ENCODE data around the gene SASH1.

SASH1 gene

DNA sequence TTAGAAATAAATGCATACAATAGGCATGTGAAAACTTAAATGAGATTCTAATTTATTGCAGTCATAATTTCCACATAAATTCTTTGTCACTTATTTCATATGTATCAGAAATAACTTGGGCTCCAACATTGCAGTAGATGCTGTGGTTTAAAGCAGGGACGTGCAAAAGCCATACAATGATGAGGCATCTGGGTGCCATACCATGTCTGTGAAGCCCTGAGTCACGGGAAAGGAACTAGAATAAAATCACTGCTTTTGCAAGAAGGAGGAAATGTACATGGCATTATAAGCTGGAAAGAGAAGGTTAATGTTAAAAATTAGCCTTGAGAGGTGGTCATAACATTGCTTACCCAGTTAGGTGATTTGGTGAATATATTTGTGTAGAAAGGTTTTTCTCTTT, 180.4 kb downstream of the SASH1 start:
- DNase-seq (ENCODE audit: low spot score) = no peak

DNA sequence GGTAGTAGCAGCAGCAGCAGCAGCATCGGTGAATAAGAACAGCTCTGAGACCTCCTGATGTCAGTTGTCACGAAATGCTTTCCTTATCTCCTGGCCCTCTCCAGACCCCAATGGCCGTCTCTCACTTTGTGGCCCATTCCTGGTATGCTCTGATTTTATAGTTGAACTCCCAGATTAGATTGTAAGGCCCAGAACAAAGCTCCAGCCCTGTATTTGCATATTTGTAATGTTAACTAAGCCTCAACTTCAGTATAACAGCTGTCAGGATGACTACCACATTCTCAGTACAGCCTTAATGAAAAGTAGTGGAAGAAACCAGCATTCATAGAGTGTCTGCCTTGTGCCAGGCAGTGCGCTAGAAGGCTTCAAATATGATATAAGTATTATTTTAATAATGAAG, 180.9 kb downstream of the SASH1 start:
- DNase-seq (ENCODE audit: low spot score) = no peak

DNA sequence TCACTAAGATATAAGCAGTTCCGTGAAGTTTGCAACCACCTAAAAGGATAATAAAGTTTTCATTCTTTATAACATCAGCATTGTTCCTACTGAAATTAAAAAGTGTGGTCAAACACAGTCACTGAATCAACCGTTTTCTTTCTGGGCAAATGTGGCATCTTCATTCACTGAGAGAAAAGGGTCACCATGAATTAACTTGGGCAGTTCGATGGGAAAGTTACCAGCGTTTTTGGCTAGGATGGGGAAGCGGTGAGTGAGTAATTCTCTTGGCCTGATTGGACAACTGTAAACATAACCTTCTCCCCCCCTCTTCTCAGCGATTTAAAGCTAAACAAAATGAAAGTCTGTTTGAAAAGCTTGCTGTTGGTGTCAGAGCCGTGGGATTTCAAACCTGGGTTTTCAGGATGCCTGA, 181.8 kb downstream of the SASH1 start:
- no peak for DNase-seq (ENCODE audit: low spot score)

DNA sequence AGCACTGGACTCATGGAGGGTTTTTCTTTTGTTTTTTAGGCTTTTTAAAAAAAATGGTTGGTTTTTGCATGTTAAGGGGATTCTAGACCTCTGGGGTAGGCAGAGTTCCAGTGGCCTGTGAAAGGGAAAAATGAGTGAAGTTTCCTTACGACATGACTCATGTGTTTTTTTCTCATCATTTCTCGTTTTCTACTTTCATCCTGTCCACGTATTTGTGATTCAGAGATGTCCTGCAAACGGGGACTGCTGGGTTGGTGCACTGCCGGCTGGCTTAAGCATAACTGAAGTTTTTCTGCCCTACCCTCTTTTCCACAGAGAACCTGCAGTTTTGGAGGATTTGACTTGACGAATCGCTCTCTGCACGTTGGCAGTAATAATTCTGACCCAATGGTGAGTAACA, 182.3 kb downstream of the SASH1 start:
- no peak for DNase-seq (ENCODE audit: low spot score)

DNA sequence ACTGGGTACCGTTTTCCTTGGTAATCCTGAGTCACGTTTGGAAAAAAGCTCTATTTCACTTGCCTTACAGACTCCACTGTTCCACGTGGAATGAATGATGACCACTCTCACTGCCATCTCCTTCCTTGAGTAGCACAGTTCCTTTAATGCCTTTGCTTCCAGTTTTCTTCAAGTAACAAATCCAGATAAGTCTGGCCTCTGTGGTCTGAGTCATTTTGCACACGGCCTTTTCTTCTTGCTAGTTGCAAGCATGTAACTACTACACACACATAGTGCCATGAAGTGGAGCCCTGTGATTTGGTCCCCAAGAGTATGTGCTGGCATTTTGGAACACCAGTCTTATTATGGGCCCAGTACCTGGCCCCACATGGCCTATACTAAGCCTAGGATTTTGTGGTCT, 182.8 kb downstream of the SASH1 start:
- DNase-seq (ENCODE audit: low spot score) = no peak

DNA sequence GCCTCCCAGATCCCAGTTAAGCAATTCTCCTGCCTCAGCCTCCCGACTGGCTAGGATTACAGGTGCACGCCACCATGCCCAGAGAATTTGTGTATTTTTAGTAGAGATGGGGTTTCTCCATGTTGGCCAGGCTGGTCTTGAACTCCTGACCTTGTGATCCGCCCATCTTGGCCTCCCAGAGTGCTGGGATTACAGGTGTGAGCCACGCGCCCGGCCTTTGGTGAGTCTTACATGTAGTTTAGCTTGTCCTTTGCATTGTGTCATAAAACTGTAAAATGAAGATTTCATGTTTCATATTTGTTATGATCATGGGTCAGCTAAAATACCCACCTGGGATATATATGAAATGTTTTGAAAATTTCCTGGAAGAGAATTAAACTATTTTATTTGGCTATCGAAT, 183.5 kb downstream of the SASH1 start:
- DNase-seq (ENCODE audit: low spot score) = no peak

DNA sequence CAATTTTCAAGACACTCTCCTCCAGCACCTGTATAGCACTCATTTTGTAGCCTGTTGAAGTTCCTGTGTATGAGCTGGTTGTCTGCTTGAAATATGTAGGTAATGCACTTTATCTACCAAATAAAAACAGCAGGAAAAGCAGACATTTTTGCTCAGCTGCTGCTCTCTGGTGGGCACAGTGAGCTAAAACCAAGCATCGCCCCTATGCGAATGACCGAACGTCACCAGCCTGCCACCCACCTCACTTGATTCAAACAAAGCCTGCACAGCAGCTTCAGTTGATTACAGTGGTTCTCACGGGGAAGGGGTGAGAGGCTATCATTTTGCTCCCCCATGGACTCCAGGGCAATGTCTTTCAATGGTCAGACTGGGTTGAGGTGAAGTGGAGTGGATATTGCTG, 185.7 kb downstream of the SASH1 start:
- DNase-seq (ENCODE audit: low spot score) = no peak

DNA sequence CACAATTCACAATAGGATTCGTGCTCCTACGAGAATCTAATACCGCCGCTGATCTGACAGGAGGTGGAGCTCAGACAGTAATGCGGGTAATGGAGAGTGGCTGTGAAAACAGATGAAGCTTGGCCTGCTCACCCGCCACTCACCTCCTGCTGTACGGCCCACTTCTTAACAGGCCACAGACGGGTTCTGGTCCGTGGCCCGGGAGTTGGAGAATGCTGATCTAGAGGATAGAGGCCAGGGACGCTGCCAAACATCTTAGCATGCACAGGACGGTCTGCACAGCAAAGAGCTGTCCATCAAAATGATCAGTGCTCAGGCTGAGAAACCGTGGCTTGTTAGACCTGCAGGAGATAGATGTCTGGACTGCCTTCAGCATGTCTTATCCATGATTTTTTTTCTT, 186.4 kb downstream of the SASH1 start:
- peak; percentile 61 for DNase-seq (ENCODE audit: low spot score)

DNA sequence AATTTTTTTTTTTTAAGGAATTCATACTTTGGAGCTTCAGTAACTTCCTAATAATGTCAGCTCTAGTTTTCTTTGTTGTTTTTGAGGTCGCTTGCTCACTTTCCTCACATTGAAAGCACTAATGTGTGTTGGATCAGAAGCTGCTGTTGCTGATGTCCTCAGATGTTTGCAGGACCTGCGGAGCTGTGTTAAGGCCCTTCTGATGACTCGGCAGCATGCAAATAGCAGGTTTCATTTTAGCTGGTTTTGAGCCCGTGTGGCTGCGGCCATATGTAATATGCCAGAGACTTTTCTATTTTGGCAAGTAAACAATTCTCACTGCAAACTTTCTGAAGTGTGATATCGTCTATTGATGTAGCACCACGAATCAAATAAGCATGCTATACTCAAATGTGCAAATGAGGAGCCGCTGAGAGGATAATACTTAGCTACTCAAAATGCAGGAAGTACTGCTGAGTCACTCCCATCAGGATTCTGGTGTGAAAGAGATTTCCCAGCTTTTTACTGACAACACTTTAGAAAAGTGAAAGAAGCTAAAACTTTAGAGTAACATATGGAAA, 187.8 kb downstream of the SASH1 start:
- DNase-seq (ENCODE audit: low spot score) = peak; percentile 70

DNA sequence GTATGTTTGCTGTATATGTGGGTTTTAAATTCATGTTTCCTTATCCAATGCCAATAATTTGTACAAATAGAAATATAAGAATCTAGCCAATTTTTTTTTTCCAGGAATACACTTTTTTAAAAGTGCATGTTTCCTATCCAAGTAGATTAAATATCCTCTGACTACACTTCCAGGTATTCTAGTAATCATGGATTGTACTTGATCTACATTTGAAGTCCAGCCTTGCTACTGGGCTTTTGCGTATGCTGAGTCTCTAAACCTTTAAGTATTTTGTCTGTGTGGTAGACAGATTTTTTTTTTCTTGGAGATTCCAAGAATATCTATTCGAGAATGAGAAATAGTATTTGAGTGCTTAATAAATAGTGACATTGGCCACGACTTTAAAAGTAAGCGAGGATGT, 188.3 kb downstream of the SASH1 start:
- DNase-seq (ENCODE audit: low spot score) = no peak

DNA sequence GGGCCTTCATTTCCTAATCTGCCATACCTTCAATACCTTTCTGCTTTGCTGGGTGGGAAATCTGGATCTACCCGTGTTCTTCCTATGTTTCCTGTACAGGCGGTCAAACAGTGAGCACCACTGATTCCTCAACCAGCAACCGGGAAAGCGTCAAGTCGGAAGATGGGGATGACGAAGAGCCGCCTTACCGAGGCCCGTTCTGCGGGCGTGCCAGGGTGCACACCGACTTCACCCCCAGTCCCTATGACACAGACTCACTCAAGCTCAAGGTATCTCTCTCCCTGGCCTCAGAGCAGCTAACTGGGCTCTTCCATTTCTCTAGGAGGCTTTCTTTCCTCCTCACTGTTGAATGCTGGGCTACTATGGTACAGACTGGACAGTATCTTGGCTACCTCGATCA, 190.1 kb downstream of the SASH1 start:
- no peak for DNase-seq (ENCODE audit: low spot score)

DNA sequence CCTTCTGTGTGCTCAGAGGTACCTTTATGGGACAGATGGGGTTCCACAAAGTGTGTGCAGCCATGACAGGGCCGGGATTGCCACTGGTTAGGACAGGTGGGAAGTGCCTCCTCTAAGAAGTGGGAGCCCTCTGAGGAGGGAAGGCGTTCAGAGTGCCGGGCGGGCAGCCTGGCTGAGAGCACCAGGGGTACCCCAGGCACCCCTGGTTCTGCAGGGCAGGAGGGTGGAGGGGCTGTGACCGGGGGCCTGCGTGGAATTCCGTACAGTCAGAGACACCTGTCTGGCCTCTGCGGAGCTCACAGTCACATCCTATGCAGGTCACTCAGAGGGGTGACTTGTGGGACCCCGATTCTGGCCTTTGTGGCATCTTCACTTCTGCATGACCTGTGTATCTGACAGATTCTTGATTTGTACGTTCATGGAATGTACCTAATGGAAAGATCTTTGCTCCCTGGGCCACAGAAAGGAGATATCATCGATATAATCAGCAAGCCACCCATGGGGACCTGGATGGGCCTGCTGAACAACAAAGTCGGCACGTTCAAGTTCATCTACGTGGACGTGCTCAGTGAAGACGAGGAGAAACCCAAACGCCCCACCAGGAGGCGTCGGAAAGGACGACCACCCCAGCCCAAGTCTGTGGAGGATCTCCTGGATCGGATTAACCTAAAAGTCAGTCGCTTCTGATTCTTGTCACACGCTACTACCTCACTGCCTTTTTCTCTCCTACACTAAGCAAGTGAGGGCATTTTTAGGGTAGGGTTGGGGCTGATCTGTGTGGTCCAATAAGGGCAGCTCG, 190.9 kb downstream of the SASH1 start:
- DNase-seq (ENCODE audit: low spot score) = no peak

DNA sequence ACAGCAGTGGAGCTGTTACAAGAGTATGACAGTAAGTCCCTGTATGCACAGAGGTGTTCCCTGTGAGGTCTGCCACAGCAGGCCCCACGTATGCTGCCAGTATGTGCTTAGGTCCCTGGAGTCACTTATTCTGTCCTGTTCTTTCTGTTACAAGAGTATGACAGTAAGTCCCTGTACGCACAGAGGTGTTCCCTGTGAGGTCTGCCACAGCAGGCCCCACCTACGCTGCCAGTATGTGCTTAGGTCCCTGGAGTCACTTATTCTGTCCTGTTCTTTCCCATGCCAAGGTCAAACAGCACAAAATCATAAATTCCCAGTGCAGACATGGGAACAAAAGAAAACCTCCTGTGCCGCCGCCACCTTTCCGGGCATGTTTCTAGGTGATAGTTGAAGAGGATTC, 192.2 kb downstream of the SASH1 start:
- DNase-seq (ENCODE audit: low spot score) = no peak

DNA sequence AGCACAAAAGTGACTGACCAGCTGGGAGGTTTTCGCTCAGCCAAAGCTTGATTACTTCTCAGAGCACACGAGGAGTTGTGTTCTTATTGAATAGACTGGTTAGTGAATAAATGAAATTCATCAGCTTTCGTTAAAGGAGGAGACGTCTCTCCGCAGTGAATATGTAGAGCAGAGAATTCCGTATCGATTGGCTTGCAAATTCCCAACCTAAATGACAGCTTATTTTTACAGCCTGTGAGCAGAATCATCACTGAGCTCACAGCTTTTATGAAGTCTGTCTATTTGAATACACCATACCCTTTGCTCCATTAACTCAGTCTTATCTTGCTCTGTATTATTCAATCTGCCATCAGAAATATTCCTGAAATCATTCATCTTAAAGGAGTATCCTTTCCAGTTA, 192.7 kb downstream of the SASH1 start:
- no peak for DNase-seq (ENCODE audit: low spot score)

DNA sequence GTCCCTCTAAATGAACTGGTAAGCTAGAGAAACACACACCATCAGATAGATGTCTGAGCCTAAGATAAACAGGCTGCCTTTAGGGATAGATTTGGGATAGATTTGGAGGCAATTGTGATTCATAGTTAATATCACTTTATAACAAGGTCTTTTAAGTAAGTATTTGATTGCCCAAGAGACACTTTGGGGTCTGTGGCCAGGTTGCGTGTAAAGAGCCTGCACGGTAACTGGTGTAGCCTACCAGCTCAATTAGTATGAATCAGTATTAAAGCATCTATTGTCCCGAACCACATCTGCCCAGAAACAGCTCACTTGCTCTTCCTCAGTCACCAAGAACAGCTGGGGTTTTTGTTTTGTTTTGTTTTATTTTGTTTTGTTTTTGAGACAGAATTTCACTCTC, 193.3 kb downstream of the SASH1 start:
- DNase-seq (ENCODE audit: low spot score) = peak; percentile 66

DNA sequence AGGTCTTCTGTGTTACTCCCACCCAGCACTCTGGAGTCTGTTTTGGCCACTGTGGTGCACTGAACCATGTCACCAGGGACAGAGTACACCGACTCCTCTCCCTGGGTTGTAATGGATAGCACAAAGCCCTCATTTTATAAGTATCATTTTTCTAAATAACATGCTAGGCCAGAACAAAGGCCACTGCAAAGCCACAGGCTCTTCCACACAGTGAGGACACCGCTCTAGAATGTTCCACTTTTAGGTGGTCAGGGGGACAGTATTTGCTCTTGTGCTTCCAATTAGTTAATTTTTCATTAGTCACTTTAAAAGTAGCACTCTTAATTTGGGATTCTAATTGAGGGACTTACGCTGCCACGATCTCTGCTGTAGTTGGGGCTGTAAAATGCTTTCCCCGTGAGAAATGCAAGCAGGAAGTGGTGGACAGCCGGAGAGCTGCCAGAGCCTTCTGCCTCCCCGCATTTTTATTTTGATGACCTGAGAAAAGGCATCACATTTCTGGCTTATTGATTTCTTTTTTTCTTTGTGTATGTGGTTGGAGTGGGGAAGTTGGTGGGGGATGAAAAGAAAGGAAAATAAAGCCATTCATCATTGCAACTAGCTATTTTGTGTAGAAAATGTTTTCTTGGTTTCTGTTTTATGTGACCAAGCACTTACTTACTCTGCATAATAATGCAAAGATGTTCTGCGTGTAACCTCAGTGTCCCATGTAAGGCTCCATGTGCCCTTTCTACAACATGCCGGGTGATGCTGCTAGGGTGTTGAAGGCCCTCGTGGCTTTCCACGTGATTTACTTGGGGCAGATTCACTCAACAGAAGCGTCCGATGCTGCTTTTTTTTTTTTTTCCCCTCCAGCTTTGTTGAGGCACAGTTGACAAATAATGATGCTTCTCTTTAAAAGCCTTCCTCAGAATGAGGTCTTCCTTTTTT, 195.9 kb downstream of the SASH1 start:
- DNase-seq (ENCODE audit: low spot score) = no peak

DNA sequence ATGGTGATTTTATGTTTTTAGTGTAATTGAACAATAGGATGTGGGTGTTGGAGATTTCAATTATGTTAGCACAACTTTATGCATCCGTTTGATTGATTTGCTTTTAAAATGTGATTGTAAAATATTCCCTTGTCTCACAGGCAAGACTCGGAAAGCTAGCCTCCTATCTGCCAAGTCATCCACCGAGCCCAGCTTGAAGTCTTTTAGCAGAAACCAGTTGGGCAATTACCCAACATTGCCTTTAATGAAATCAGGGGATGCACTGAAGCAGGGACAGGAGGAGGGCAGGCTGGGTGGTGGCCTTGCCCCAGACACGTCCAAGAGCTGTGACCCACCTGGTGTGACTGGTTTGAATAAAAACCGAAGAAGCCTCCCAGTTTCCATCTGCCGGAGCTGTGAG, 200.9 kb downstream of the SASH1 start:
- DNase-seq (ENCODE audit: low spot score) = no peak

DNA sequence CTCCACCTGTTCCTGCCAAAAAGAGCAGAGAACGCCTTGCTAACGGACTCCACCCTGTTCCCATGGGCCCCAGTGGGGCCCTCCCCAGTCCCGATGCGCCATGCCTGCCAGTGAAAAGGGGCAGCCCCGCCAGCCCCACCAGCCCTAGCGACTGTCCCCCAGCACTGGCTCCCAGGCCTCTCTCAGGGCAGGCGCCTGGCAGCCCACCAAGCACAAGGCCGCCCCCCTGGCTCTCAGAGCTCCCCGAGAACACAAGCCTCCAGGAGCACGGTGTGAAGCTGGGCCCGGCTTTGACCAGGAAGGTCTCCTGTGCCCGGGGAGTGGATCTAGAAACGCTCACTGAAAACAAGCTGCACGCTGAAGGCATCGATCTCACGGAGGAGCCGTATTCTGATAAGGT, 201.8 kb downstream of the SASH1 start:
- no peak for DNase-seq (ENCODE audit: low spot score)

DNA sequence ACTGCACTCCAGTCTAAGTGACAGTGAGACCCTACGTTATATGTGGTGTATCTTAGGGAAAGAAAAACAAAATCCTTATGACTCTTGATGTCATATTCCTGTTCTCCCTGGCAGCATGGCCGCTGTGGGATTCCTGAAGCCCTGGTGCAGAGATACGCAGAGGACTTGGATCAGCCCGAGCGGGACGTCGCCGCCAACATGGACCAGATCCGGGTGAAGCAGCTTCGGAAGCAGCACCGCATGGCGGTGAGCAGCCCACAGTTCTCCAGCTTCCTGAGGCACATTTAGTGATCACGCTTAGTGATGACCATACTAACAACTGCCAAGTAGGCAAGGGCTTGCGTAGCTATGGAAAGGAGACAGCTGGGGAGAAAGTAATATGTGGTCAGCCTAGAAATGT, 203.3 kb downstream of the SASH1 start:
- DNase-seq (ENCODE audit: low spot score) = no peak

DNA sequence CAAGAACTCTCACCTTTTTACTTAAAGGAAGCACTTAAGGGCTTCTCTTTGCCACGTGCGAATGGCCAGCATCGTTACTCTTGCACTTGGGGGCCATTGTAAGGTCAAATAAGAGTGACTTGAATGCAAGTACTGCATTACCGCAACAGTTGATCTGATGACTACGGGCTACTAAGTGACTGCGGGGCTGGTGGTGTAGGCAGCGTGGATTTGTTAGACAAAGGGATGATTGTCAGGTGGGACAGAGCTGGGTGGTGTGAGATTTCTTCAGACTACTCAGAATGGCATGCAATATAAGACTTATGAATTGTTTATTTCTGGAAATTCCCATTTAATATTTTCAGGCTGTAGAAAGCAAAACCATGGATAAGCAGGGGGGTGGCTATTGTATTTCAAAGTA, 204.5 kb downstream of the SASH1 start:
- no peak for DNase-seq (ENCODE audit: low spot score)

DNA sequence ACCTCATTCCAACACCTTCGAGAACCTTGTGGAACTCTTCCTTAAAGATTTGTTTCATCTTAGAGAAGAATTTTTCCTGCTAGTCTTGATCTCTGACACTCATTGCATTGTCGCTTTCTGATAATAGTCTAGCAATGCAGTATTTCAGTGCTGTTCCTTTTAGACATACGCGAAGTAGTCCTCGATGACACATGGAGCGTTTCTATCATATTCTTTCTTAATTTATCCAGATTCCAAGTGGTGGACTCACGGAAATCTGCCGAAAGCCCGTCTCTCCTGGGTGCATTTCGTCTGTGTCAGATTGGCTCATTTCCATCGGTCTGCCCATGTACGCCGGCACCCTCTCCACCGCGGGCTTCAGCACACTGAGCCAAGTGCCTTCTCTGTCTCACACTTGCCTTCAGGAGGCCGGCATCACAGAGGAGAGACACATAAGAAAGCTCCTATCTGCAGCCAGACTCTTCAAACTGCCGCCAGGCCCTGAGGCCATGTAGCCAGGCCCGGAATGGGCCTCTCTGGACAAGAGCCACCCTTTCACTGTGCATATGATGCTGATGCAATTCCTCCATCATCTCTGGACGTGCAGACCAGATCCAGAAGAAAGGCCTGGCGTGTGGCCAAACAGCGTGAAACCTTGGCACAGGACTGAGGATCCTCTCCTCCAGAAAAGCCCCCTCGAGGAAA, 205.6 kb downstream of the SASH1 start:
- peak; percentile 74 for DNase-seq (ENCODE audit: low spot score)

DNA sequence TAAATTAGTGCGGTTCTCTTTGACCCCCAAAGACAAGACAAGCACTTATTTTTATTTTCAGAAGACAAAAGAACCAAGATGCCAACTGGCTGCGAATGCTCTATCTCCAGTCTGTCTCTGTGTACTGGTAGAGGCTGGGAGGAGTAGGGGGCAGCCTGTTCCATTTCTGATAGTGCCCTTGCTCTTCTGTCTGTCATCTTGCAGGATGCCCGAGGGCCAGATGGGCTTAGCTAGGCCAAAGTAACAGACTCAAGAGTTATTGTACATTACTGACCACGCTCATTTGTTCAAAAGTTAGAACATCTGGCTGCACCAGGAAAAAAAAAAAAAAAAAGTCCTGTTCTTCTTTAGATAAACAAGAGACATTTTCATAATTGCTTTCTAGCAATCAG, 206.1 kb downstream of the SASH1 start:
- DNase-seq (ENCODE audit: low spot score) = no peak
